ENCODE data around the gene LRBA.

LRBA gene

GRCh38 chr4:150280081-150280895, 734.8 kb downstream of the LRBA start:
- no peak for DNase-seq (ENCODE audit: low spot score)

DNA sequence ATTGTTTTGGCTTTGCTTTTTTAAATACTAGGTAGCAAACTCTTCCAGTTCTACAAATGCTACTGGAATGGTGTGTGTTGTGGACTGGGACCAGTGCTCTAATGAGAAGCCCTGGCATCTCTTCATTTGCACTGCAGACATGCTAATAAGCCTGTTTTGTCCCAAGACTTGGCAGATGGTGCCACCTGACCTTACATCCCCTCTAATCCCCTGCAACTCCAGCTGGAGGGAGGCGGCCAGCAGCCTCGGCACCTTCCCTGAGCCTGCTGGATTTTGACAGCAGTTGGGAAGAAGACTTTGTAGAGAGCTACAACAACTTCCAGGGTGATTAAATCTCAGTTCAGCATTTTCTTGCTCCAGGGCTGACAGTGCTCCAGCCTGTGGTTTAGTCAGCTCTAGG, 736.9 kb downstream of the LRBA start:
- no peak for DNase-seq (ENCODE audit: low spot score)

DNA sequence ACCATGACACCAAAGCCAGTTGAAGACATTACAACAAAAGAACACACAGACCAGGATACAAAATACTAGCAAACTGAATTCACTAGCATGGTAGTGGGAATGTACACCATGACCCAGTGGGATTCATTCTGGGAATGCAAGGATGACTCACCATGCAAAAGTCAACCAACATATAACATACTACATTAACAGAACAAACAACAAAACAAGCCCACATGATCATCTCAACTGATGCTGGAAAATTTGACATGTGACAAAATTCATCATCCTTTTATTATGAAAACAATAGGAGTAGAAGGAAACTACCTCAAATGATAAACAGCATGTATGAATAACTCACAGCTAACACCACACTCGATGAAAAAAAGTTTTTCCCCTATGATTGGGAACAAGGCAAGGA, 746.6 kb downstream of the LRBA start:
- no peak for DNase-seq (ENCODE audit: low spot score)

DNA sequence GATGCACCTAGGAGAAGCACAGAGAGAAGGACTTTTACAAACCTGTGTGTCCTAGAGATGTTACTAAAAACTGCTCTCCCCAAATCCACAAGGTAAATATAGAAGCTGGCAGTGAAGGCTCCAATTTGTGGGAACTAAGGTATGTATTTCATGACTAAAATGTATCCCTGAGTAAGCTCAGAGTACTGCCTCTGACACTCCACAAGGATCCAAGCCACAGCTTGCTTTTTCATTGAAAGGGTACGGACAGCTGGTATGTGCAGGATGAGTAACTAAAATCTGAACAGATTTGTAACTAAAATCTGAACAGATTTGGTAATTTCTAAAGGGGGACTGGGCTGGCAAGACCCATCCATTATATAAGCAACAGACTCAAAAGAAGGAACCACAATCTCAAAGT, 749.3 kb downstream of the LRBA start:
- no peak for DNase-seq (ENCODE audit: low spot score)

DNA sequence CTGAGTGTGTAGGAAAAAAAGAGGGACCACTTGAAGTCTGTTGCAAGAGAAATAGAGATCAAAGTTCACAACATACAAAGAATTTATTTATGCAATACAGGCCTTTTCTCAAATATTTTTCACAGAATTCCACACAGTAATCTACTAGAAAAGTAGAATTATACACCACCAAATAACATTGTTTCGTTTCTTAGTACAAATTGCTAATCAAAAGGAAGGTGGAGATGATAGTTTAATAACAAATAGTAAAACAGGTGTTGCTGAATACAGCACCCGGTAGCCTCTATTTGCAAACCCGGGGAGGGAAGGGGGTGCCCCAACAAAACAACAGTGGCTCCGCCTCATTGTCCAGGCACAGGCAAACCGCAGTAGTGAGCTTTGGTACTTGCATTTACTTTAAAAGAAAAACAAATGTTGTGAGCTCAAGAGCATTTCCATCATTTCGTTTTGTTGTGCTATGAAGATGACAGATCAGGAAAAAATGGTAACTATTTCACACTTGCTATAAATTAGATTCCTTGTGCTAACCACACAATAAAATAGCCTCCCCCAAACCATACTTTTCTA, 750.4 kb downstream of the LRBA start:
- DNase-seq (ENCODE audit: low spot score), result no peak

GRCh38 chr4:150262611-150263010, 752.5 kb downstream of the LRBA start:
- DNase-seq (ENCODE audit: low spot score), result no peak

DNA sequence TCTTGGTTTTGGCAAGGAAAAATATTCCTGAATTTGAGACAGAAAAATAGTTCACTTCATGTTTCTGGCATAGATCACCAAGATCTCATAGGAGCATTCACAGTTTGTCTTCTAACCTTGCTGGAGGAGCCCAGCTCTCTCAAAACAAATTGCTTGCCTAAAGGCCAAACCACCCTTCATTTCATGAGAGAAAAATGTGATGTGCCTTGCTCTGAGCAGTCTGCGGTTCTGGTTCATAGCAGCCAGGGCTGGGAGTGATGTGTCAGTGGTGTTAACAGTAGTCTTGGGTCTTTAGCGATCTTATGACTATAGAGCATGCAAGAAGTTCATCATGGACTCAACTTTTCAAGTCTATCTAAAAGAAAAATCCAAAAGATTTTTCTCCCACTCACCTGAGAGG, 753.5 kb downstream of the LRBA start:
- DNase-seq (ENCODE audit: low spot score), result no peak

GRCh38 chr4:150259861-150260567, 755.1 kb downstream of the LRBA start:
- no peak for DNase-seq (ENCODE audit: low spot score)

DNA sequence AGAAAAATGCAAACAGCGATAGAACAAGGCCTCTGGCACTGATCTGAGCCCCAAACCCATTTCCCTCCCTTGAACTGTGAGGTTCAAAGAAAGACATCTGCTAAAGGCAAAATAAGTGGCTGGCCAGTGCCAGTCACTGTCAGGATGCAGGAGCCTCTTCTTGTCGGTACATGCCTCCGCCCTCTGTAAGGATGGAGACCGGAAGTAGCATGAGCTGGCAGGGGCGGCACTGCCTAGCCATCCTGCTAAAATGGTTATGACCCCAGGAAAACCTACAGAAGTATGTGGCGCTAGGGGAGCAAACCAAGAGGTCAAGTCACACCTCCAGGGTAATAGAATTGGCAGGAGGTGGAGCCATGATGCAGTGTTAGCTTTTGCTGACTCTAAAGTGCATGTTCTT, 756.5 kb downstream of the LRBA start:
- no peak for DNase-seq (ENCODE audit: low spot score)

DNA sequence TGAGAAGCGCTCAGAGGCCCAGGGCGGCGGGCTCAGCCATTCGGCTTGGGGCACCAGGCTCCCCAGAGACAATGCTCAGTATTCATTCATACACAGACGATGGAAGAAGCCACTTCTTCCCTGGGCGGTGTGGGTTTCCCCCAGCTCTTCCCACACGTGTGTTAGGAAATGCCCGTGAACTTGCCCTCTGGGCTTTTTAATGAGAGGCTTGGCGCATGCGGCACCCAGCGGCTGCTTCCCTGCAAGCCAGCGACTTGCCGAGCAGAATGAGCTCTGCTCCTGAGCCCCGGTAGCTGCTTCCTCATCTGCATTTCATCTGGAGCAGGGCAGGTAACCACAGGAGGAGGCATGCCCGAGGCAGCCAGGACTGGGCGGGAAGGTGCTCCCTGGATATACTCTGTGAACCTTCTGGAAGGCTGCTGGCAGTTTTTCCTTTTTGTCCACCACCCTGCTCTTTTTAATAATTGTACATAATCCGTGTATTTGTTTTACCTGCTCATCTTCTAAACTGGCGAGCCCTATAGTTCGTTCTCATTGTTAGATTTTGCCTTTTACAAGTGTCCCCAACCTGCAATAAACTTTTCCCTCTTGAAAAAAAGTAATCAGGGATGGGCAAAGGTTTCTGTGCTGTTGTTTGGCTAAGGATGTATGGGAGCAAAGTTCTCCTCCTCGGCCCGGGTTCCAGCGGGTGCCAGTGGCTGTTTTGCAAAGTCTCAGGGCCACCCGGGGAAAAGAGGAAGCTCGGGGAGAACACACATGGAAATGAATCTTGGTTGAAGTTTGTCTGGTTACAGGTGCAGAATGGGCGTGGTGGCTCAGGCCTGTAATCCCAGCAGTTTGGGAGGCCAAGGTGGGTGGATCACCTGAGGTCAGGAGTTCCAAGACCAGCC, 758.0 kb downstream of the LRBA start:
- no peak for DNase-seq (ENCODE audit: low spot score)

GRCh38 chr4:150256225-150256620, 758.9 kb downstream of the LRBA start:
- DNase-seq (ENCODE audit: low spot score), result no peak

DNA sequence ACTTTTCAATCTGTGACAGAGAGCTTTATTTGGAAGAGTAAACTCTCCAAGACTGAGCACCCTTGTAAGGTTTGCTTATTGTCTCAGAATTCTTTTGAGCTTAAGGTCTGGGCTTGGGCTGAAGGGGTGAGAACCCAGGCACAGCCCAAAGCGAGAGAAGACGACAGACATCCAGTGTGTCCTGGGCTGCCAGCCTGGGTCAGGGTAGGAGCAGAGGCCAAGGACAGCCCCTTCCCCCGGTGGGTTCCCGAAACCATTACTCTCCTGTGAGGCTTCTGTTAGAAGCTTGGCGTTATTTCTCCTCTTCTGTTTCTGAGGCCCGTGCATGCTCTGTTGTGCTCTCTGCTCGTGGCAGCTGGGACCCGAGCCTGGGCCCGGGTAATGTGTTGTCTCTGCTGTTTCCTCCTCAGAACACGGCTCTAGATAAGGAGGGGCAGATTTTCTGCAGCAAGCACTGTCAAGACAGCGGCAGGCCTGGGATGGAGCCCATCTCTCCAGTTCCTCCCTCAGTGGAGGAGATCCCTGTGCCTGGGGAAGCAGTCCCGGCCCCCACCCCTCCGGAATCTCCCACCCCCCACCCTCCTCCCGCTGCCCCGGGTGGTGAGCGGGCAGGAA, 759.4 kb downstream of the LRBA start:
- DNase-seq (ENCODE audit: low spot score), result no peak

DNA sequence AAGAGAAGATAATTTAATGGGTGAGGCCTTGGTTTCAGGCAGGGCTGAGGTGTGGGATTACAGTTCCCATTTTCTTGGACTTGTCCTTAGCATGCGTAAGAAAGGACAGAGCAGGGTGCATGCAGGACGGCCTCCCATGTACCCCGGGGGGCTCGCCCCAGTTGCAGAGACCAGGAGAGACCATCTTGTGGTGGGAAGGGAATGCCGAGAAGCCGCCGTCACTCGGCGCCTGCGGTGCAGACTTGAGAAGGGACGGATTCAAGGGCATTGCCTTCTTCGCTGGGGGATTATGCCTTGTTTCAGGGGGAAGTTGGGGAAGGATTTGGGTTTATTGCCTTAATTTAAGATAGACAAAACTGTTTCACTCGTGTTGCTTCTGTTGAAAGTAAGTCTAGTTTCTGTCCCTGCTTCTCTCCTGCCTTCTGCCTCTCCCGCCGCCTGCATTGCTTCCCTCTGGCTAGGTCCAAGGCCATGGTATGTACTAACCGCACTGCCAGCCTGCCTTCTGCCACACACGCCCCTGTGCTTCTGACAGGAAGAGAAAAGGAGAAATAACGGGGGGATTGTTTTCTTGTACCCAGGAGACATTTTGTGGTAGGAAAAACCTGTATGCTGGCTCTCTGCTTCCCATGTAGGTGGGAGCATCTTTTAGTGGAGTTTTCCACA, 761.0 kb downstream of the LRBA start:
- no peak for DNase-seq (ENCODE audit: low spot score)

DNA sequence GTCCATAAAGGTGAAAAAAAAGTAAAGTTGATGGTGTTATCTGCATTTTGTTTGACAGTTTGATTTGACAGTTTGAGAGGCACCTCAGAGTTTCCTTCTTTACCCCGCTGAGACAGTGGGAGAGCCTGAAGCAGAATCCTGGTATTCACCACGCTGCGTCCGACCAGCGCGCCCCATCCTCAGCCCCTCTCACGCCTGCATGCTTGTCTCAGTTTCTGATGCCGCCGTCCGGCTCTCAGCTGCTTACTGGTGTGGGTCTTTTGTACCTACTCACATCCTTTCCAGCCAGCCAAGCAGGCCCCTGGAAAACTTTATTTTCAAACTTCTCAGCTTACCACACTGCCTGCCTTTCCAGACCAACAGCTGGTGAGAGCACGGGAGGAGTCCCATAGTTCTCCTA, 761.7 kb downstream of the LRBA start:
- DNase-seq (ENCODE audit: low spot score), result no peak

DNA sequence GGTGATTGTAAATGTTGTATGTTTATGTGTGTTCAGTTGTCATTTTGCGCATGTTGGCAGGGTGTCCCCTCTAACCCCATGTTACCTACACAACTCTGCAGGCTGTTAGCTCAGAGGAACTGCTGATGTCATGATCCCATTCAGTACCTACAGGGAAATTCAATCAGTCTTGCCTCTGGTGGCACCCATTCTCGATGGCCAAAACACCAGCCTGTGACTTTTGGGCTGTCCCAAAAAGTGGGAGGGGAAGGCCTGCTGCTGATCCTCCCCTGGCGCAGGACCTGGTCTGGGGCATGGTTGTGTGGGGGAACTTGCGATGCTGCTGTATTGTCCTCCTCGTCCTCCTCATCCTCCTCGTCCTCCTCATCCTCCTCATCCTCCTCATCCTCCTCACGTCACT, 762.3 kb downstream of the LRBA start:
- no peak for DNase-seq (ENCODE audit: low spot score)

DNA sequence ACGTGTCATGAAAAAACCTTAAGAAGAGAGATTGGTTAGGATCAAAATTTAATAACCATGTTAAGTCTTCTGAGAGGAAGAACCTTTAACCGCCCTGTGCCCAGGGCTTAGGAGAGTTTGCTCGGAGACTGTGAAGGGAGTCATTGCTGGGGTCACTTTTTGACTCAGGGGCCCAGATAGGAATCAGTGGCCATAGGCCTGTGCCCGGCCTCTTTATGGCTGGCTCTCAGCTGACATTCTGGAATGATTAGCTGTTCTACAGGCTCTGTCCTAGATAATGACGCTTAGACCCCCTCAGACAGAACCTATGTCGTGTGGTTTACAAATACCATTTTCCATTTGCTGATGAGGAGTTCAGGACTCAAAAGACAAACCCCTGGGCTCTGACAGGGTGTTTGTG, 762.8 kb downstream of the LRBA start:
- no peak for DNase-seq (ENCODE audit: low spot score)

DNA sequence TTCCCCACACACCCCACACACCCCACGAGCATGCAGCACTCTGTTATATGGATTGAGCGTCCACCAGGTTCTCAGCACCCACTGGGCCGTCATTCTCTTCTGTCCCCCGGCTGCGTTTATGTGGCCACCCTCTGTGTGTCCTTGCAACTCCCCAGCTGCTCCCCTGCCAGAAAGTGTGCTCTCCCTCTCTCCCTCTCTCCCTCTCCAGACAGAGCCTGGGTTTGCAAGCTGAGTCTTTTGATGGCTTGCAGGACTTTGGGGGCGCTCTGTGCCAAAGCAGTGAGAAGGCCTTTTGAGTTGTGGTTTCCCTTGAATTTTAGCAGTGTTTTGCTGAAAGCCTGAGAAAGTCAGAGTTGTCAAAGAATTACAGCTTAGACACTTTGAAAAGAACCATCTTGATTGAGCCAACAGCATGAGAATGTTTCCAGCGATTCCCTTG, 763.3 kb downstream of the LRBA start:
- peak; percentile 53 for DNase-seq (ENCODE audit: low spot score)

- no peak for DNase-seq (ENCODE audit: low spot score)
These were observed 764.0 kb downstream of the LRBA start for GRCh38 chr4:150250998-150251651.

GRCh38 chr4:150250293-150250997, 764.6 kb downstream of the LRBA start:
- DNase-seq (ENCODE audit: low spot score), result no peak

DNA sequence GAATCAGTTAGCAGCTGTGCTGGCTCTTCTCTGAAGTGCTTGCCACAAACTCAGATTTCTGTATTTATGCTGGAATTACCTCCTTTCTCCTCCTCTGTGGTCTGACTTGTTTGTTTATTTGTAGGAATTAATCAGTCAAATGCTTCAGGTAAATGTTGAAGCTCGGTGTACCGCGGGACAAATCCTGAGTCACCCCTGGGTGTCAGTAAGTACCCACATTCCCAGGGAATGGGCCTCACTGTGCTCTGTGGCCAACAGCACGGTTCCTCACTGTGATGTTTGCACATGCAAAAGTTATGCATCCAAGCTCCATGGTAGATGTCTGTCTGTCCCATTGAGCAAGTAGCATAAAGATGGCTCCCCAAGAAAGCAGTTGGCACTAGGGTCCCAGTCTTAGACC, 766.9 kb downstream of the LRBA start:
- no peak for DNase-seq (ENCODE audit: low spot score)
